HG03060 (cell line): ENCODE measurements around the gene CMKLR1.

Experiments used
- ATAC-seq: cut with Tn5 transposase; IDR thresholded peaks from one replicate; pipeline ENCODE4 v1.9.1; 2021; ENCODE audit warnings: low read depth, moderate number of reproducible peaks; ENCODE audit not compliant: unreplicated experiment

Gene CMKLR1

GRCh38 chr12:108340037-108340436 is 926 bp upstream of the CMKLR1 start:
- ATAC-seq, result no peak

DNA sequence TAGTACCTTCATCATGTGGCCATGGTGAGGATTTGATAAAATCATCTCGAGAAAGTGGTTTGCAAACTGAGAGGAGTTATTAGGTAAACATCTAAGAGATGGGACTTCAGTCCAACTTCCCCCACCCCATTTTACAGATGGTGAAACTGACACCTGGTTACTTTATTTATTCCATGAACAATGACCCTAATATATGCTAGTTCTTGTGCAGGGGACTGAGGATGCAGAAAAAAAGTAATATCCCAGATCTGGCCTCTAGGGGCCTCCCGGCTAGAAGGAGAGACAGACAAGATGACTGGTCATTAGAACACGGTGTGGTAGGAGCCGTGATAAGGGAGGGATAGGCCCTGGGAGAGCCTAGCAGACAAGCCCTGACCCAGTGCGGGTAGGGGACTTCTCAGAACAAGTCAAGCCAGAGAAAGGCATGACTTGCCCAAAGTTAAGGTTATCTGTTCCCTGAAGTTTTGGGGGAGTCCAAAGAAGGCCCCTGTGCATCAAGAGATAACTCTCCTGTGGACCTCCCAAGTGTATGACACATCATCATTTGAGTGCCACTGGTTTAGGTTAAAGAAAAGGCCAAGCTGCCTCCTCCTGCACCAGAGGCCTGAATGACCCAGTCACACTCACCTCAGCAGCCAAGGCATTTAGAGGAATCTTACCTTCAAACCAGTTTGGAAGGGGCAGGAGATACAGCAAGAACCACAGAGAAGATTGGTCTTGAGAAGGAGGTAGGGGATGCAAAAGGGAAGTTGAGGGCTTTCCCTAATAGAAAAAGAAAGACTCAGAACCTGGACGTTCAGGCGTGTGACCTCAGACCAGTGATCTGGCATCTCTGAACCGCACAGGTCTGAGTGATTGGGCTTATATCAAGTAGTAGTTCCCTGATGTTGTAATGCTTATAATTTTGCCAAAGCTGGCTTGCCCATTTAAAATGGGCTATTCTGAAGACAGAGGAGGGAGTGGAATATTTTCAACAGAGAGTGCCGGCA is 1.6 kb downstream of the CMKLR1 start:
- ATAC-seq, result no peak

- ATAC-seq, result no peak
Observed at GRCh38 chr12:108335349-108336119, 3.6 kb downstream of the CMKLR1 start.

GRCh38 chr12:108333898-108334699 is 5.0 kb downstream of the CMKLR1 start:
- peak; percentile 41 for ATAC-seq

DNA sequence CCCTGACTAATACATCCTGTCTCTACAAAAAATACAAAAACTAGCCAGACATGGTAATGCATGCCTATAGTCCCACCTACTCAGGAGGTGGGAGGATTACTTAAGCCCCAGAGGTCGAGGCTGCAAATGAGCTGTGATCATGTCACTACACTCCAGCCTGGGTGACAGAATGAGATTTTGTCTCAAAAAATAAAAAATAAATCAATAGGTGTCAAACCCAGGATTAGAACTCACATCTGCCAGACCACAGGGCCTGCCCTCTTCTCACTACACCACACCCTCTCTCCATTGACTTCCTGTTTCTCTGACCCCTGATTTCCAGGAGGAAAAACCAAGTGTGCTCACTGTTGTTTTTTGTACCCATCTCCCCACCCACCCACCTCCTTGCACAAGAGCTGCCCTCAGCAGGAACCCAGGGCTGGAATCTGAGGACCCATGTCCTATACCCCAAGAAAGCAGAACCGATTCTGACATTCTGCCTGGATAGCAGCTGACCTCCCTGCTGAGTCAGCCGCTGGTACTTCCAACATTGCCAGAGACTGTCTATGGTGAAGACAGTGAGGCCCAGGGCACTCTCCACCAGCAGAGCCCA is 6.2 kb downstream of the CMKLR1 start:
- no peak for ATAC-seq

DNA sequence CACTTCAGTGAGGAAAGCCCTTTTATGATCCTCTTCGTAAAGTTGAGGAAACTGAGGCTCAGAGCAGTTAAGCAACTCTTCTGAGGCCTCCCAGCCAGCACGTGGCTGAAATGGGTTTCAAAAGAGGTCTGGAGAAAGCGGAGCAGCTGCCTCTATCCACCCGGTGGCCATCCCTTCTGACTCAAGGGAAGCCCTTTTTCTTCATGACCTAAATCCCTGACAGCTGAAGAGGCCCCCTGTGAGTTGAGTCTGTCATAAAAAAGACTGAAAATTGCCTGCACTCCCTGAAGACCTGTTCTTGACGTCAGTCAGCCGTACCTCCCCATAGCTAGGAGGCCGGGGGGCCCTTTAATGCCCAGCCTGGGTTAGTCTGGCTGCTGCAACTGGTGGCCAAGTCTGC is 10.7 kb downstream of the CMKLR1 start:
- ATAC-seq, result no peak

DNA sequence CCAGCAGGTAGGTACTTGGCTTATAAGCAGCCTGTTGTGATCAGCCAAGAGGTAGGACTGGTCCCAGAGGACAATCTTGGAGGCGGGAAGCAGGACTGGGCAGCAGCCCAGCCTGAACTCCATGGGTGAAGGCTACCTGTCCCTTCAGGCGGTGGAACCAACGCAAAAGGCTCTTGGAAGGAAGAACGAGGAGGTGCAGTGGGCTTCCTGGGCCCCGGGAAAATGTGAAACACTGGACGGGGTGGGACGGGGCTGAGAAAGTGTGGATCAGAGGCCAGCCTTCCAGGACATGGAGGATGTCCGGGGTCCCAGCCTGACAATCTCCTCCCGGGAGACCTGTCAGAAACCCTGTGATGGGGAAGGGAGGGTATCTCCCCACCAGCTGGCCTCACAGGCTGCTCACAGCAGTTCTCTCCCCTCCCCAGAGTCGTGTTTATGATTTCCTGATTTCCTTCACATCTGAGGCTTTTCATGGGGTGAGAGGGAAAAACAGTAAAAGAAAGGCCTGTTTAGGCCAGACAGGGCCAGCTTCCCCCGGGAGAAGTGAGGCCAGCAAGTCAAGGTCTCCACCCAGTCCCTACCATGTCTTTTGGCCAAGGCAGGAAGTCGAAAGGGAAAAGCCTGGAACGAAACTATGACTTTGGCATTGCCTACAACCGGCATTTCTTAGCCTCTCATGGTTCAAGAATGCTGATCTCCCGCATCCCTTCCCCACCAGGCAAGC is 11.3 kb downstream of the CMKLR1 start:
- no peak for ATAC-seq

DNA sequence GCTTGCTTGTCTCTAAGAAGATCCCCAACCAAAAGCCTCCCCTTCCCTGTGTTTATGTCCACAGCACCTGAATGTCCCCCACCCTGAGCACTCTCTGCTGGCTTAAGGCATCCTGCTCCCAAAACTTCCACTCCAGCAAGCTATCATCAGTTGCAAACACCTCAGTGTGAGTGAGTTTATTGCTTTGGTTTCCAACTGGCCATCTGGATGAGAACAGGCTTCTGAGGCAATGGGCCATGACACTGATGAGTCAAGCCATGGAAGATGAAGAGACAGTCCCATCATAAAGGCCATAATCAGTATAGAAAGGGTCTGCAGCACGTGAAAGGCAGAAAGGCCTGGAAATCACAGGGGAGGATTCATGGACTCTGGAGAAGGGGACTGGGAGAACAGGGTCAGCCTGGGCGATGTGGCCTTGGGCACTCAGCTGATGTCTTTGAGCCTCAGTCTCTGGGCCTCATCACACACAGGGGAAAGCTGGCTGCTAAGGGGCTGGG is 12.8 kb downstream of the CMKLR1 start:
- no peak for ATAC-seq

DNA sequence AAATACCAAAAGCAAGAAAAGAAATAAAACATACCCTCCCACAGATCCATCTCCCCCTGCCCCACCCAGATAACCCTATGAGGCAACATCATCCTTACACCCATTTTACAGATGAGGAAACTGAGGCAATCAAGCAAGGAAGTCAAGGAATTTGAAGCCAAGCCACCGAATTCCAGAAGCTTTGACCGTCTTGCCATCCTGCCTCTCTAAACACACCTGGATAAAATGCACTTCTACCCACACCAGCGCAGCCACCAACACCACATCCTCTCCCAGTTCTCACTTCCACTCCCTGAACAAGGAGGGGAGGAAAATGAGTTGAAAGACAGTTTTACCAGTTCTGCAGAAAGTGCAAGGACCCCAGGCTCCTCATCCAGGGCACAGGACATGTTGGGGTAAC is 13.6 kb downstream of the CMKLR1 start:
- no peak for ATAC-seq

GRCh38 chr12:108325018-108325358 is 14.1 kb downstream of the CMKLR1 start:
- no peak for ATAC-seq

DNA sequence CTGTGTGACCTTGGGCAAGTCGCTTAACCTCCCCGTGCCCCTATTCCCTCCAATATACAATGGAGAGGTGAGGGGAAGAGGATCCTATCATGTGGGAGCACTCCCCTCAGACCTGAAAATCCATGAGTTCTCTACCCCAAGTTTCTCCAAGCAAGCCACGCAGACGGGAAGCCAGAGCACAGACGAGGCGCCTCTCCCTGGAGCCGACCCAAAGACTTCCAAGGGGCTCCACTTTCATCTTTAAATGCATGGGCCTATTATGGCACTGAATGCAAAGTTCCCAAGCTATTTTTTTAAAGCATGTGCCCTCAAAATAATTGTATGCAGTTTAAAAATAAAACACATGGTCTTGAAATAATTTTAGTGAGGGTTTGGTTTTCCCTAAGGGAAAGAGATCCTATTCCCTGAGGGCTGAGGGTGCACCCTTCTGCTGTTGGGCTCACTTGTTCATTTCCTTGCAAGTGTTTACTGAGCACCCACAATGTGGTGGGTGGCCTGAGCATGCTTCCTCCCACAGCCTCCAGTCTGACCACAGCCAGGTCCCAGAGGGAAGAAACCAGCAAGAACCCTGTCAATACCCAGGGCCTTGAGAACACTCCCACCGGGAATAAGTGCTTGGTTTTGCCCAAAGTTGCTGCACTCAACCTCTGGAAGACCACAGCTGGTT is 14.6 kb downstream of the CMKLR1 start:
- no peak for ATAC-seq

DNA sequence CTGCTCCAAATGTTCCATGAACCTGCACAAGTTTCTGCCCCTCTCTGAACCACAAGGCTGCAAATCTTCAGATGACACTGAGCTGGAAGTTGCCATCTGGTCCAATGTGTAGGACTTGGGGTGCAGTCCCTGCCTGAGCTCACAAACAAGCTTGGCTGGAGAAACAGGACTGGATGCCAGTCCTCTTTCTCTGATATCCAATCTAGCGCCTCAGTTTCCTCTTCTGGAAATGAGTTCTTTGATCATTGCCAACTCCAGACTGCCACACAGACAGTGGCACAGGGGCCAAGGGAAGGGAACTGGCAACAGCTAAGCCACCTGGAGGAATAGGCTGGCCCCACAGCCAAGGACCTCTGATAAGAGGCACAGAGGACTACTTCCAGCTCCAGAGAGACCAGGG is 15.5 kb downstream of the CMKLR1 start:
- no peak for ATAC-seq

GRCh38 chr12:108322998-108323397 is 16.1 kb downstream of the CMKLR1 start:
- ATAC-seq, result no peak

GRCh38 chr12:108321688-108322087 is 17.4 kb downstream of the CMKLR1 start:
- ATAC-seq, result no peak

GRCh38 chr12:108320507-108321293 is 18.4 kb downstream of the CMKLR1 start:
- peak; percentile 57 for ATAC-seq

GRCh38 chr12:108319277-108320234 is 19.6 kb downstream of the CMKLR1 start:
- no peak for ATAC-seq
